Measurements from ENCODE around the gene SFRP2. TPM values are rescaled to one million over a fixed set of nuclear protein-coding genes. Genes with fewer than 3 reads are reported as not detected.
A peak's percentile ranks its signal among the peaks of the same experiment; 100 is the strongest.

SFRP2 gene
- total and polyA plus RNA-seq, 10 of the 15 experiments (the other 5 are each of a cell fraction or from before 2014, with no cell fraction given): 0.11 to 0.33 (median 0.16) TPM; not detected in 7

DNA sequence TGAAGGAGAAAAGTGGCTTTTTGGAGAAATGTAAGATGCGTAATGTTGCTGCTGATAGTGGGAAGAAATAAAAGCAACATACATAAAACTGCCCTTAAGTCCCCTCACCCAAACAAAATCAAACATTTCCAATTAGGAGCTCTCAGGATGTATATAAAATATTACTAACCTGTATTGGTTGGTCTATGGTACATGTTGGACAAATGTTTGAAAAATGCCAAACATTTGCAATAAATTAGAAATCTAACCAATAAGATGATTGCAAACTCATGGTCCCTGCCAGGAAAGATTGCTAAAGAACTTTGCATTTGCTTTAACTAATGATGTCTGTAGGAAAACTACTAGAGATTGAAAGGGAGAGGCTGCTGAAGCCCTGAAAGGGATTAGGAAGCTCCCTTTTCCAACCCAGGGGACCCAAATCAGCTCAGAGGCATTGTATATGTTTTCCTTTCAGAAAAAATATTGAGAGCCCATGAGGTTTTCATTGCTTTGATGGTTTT is 1.8 kb downstream of the SFRP2 start (continued):
- TF ChIP-seq LARP7 (IDR thresholded peaks at IDR 0.05): no peak

DNA sequence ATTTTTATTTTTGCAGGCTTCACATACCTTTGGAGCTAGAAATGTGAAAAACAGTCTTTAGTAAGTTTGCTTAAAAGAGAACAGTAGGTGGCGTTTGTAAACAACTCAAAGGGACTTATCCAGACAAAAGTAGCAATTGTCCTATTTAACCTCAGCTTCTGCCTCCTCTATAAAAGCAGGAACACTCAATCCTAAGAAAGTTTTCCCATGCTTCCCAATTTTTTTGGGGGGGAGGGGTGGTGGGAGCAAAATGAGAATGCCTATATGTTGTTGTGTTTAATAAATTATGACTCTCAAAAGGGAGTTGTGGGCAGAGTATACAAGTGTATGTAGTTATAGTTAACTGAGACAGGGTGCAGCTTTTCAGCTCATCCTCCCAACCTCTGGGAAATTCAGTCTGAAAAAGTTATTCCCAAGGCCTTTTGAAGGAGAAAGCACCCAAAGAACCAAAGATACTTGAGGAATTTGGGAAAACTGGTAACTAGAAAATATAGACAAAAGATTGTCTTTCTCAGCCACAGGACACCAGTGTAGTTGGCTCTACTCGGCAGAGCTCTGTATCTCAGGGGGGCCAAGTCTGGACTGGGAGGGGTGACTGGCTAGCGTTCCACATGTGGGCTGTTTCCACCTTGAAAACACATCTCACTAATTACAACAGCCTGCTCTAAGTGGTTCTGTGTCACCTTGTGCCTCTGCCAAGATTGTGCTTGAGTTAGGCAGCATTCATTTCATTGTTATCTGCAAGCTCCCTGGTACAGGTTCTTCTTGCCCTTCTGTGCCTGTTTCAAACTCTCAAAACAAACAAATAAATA is 2.8 kb downstream of the SFRP2 start:
- RAD21 ChIA-PET (ENCODE audit: unreplicated experiment): interaction anchor here (0.6 to 1.3 kb wide), 11 partner anchors 184 to 830 kb away, joined by 3 to 6 read pairs (median 3); partner anchors contain the start of gene PLRG1
- ATAC-seq: peak; percentile 67

More for the DNA sequence above, 2.8 kb downstream of the SFRP2 start:
- H2AFZ ChIP-seq (ENCODE audit: control insufficient read depth, low read depth, low read length): no peak overlapping the region
- H3K27ac ChIP-seq (ENCODE audit: control insufficient read depth, insufficient read depth): no peak overlapping the region
- no TSS peak for BruUV-seq (replicated peaks)
- WGBS (ENCODE audit: insufficient coverage, insufficient replicate concordance, low lambda C conversion rate, missing lambda C conversion rate): 13% methylated on average over 3 of the region's 3 CpGs
- H3K4me3 ChIP-seq: no peak overlapping the region
- ChIA-PET SMC1A (ENCODE audit: uncharacterized antibody, unreplicated experiment) (interaction anchor here (0.7 to 2.1 kb wide), 6 partner anchors 11 to 720 kb away, joined by 3 to 6 read pairs (median 3); no protein-coding TSS in a partner anchor), CTCF (interaction anchor here (0.7 to 2.7 kb wide), 15 partner anchors 9 to 720 kb away, joined by 3 to 25 read pairs (median 3); no protein-coding TSS in a partner anchor), POLR2A (no interaction called here)
- H3K79me2 ChIP-seq (ENCODE audit: control insufficient read depth, insufficient read depth, low read length): no peaks in the 10 kb centered on the region
- peaks cover 19 to 31% of the 10 kb centered on the region in 2 experiments for H3K27me3 ChIP-seq (replicated peaks in 1 of 2; ENCODE audit: control insufficient read depth in 2 of 2, insufficient read depth in 2 of 2, low read length in 1 of 2)
- no peak overlapping the region for H3K9ac ChIP-seq (ENCODE audit: control insufficient read depth, insufficient read depth, low read length)
- H4K20me1 ChIP-seq (ENCODE audit: control insufficient read depth, insufficient read depth): no peaks in the 10 kb centered on the region
- no peaks in the 10 kb centered on the region; the same call in 2 of the 3 replicates for H3K9me3 ChIP-seq (replicated peaks; ENCODE audit: control insufficient read depth, insufficient read depth, low read length)
- H3K4me2 ChIP-seq (ENCODE audit: control insufficient read depth, insufficient read depth): no peak overlapping the region
- in situ Hi-C loops (cut with MboI): no loop called here
- no peak for DNase-seq (ENCODE audit: low read depth, low spot score)
- H3K4me1 ChIP-seq (ENCODE audit: control insufficient read depth, insufficient read depth, low read length): 0 out of 2 replicates have a peak, but pooled peaks cover 3% of the 10 kb centered on the region
- H3K36me3 ChIP-seq (ENCODE audit: control insufficient read depth in 2 of 2, insufficient read depth in 2 of 2, low read length in 1 of 2): no peaks in the 10 kb centered on the region
- peak; percentile 81 for FAIRE-seq
- no peak for TF ChIP-seq ZNF217 (IDR thresholded peaks at IDR 0.05)
- TF ChIP-seq CHD4 (IDR thresholded peaks at IDR 0.05): no peak
- no peak for TF ChIP-seq WRNIP1 (IDR thresholded peaks at IDR 0.05; ENCODE audit: borderline replicate concordance, low read depth, low read length)
- TF ChIP-seq NRF1 (conservative IDR thresholded peaks at IDR 0.05; ENCODE audit: low read depth, low read length): no peak
- TF ChIP-seq ZNF24 (IDR thresholded peaks at IDR 0.05): no peak
- peak; percentile 27; the same call in 1 of the 2 replicates for TF ChIP-seq SMC3 (IDR thresholded peaks at IDR 0.05; ENCODE audit: borderline replicate concordance, low read length)
- peak; percentile 55 for TF ChIP-seq RAD21 (IDR thresholded peaks at IDR 0.05; ENCODE audit: insufficient read depth, low read depth, low read length)
- no peak for TF ChIP-seq TARDBP (IDR thresholded peaks at IDR 0.05; ENCODE audit: borderline replicate concordance)
- TF ChIP-seq, protein P1, sequence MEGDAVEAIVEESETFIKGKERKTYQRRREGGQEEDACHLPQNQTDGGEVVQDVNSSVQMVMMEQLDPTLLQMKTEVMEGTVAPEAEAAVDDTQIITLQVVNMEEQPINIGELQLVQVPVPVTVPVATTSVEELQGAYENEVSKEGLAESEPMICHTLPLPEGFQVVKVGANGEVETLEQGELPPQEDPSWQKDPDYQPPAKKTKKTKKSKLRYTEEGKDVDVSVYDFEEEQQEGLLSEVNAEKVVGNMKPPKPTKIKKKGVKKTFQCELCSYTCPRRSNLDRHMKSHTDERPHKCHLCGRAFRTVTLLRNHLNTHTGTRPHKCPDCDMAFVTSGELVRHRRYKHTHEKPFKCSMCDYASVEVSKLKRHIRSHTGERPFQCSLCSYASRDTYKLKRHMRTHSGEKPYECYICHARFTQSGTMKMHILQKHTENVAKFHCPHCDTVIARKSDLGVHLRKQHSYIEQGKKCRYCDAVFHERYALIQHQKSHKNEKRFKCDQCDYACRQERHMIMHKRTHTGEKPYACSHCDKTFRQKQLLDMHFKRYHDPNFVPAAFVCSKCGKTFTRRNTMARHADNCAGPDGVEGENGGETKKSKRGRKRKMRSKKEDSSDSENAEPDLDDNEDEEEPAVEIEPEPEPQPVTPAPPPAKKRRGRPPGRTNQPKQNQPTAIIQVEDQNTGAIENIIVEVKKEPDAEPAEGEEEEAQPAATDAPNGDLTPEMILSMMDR (IDR thresholded peaks at IDR 0.05 in 2 of 3, conservative IDR thresholded peaks at IDR 0.05 in 1 of 3; ENCODE audit: control insufficient read depth in 2 of 3, extremely low read depth in 1 of 3, insufficient read depth in 1 of 3, low read depth in 3 of 3, low read length in 3 of 3): peak; percentile 34 to 52 (median 43)
- TF ChIP-seq, protein P2, sequence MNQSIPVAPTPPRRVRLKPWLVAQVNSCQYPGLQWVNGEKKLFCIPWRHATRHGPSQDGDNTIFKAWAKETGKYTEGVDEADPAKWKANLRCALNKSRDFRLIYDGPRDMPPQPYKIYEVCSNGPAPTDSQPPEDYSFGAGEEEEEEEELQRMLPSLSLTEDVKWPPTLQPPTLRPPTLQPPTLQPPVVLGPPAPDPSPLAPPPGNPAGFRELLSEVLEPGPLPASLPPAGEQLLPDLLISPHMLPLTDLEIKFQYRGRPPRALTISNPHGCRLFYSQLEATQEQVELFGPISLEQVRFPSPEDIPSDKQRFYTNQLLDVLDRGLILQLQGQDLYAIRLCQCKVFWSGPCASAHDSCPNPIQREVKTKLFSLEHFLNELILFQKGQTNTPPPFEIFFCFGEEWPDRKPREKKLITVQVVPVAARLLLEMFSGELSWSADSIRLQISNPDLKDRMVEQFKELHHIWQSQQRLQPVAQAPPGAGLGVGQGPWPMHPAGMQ (IDR thresholded peaks at IDR 0.05; ENCODE audit: borderline replicate concordance): no peak
- TF ChIP-seq CHD2 (IDR thresholded peaks at IDR 0.05; ENCODE audit: borderline replicate concordance, low read depth, low read length): no peak
- intact Hi-C loops (cut with micrococcal nuclease; ENCODE audit: unreplicated experiment): loop anchor here (1.0 to 10.0 kb wide), 2 partner anchors 229 to 296 kb away; no protein-coding TSS in a partner anchor
